Ishikawa (cell line): ENCODE measurements around the gene ARHGEF17.
A peak's percentile ranks its signal among the peaks of the same experiment; 100 is the strongest.

ENCODE experiments used
- CEBPB ChIP-seq: IDR thresholded peaks from 2 replicates; pipeline ENCODE4 v1.6.1; 2012
- CREB1 ChIP-seq: IDR thresholded peaks from 2 replicates; pipeline ENCODE4 v1.6.1; 2012; ENCODE audit warnings: low read depth
- EGR1 ChIP-seq: IDR thresholded peaks from 2 replicates; pipeline ENCODE4 v1.6.1; 2012
- EP300 ChIP-seq: IDR thresholded peaks from 2 replicates; pipeline ENCODE4 v1.6.1; 2012; ENCODE audit warnings: borderline replicate concordance
- FOXM1 ChIP-seq: IDR thresholded peaks from 2 replicates; pipeline ENCODE4 v1.6.1; 2012; ENCODE audit warnings: low read depth, borderline replicate concordance
- MAX ChIP-seq: IDR thresholded peaks from 2 replicates; pipeline ENCODE4 v1.6.1; 2012
- NFIC ChIP-seq: IDR thresholded peaks from 2 replicates; pipeline ENCODE4 v1.6.1; 2012
- RAD21 ChIP-seq: IDR thresholded peaks from 2 replicates; pipeline ENCODE4 v1.6.1; 2012; ENCODE audit warnings: low read depth
- TAF1 ChIP-seq: IDR thresholded peaks from 2 replicates; pipeline ENCODE4 v1.6.1; 2012; ENCODE audit warnings: low read depth, mild to moderate bottlenecking
- TCF12 ChIP-seq: IDR thresholded peaks from 2 replicates; pipeline ENCODE4 v1.6.1; 2012; ENCODE audit warnings: low read depth
- TEAD4 ChIP-seq: IDR thresholded peaks from 2 replicates; pipeline ENCODE4 v1.6.1; 2012
- USF1 ChIP-seq: IDR thresholded peaks from 2 replicates; pipeline ENCODE4 v1.6.1; 2012
- YY1 ChIP-seq: IDR thresholded peaks from 2 replicates; pipeline ENCODE4 v1.6.1; 2012; ENCODE audit warnings: low read depth
- ZBTB7A ChIP-seq: IDR thresholded peaks from 2 replicates; pipeline ENCODE4 v1.6.1; 2012; ENCODE audit warnings: low read depth
- TF ChIP-seq, protein P1 (sequence below): IDR thresholded peaks from 2 replicates; pipeline ENCODE4 v1.6.1; 2012; ENCODE audit warnings: low read depth, mild to moderate bottlenecking

The ARHGEF17 gene

GRCh38 chr11:73283276-73284000 lies 24.6 kb upstream of the ARHGEF17 start:
- TF ChIP-seq YY1 (no peak), TCF12 (no peak), EP300 (no peak), USF1 (no peak), MAX (no peak), NFIC (no peak), ZBTB7A (no peak), CEBPB (no peak), TAF1 (no peak), EGR1 (no peak), RAD21 (no peak), TEAD4 (no peak), FOXM1 (no peak), CREB1 (no peak)
- TF ChIP-seq, protein P1, sequence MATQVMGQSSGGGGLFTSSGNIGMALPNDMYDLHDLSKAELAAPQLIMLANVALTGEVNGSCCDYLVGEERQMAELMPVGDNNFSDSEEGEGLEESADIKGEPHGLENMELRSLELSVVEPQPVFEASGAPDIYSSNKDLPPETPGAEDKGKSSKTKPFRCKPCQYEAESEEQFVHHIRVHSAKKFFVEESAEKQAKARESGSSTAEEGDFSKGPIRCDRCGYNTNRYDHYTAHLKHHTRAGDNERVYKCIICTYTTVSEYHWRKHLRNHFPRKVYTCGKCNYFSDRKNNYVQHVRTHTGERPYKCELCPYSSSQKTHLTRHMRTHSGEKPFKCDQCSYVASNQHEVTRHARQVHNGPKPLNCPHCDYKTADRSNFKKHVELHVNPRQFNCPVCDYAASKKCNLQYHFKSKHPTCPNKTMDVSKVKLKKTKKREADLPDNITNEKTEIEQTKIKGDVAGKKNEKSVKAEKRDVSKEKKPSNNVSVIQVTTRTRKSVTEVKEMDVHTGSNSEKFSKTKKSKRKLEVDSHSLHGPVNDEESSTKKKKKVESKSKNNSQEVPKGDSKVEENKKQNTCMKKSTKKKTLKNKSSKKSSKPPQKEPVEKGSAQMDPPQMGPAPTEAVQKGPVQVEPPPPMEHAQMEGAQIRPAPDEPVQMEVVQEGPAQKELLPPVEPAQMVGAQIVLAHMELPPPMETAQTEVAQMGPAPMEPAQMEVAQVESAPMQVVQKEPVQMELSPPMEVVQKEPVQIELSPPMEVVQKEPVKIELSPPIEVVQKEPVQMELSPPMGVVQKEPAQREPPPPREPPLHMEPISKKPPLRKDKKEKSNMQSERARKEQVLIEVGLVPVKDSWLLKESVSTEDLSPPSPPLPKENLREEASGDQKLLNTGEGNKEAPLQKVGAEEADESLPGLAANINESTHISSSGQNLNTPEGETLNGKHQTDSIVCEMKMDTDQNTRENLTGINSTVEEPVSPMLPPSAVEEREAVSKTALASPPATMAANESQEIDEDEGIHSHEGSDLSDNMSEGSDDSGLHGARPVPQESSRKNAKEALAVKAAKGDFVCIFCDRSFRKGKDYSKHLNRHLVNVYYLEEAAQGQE, result no peak

- no peak for TF ChIP-seq YY1
- no peak for TF ChIP-seq FOXM1
- TF ChIP-seq EP300, result no peak
- TF ChIP-seq CREB1, result no peak
- no peak for TF ChIP-seq CEBPB
- TF ChIP-seq USF1, result no peak
- no peak for TF ChIP-seq TCF12
- no peak for TF ChIP-seq NFIC
- no peak for TF ChIP-seq EGR1
- TF ChIP-seq MAX, result no peak
- no peak for TF ChIP-seq TEAD4
- TF ChIP-seq ZBTB7A, result no peak
- no peak for TF ChIP-seq RAD21
- TF ChIP-seq TAF1, result no peak
- TF ChIP-seq, protein P1, result no peak
Measured at GRCh38 chr11:73284106-73284505, 24.0 kb upstream of the ARHGEF17 start.

GRCh38 chr11:73285721-73286120 lies 22.4 kb upstream of the ARHGEF17 start:
- TF ChIP-seq MAX (no peak), CEBPB (no peak), TEAD4 (no peak), TAF1 (no peak)

DNA sequence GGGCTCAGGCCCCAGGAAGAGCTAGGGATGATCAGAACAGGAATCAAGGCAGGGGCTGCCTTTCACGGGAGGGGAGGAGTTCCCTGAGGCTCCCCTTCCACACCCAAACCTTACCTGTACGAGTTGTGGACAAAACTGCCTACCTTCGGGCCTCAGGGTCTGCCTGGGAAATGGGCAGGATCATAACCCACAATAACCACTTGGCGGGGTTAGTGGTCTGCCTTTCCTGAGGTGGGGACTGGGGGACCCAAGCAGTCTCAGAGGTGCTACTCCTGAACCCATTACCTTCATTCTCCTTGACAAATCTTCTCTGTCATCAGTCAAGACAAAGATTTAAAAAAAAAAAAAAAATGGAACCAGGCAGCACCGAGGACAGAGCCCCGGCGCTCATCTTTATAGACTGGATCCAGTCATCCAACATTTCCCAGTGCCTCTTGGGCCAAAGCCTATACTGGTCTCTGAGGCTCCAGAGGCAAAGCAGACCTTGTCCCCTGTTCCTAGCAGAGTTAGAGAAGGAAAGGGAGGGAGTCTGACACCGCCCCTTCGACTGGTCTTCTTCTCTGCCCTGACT lies 21.8 kb upstream of the ARHGEF17 start:
- TF ChIP-seq EGR1, result no peak
- TF ChIP-seq TAF1, result no peak
- no peak for TF ChIP-seq RAD21
- TF ChIP-seq, protein P1, result peak; percentile 66
- no peak for TF ChIP-seq CEBPB
- TF ChIP-seq USF1, result no peak
- TF ChIP-seq ZBTB7A, result no peak
